ENCODE data around the gene IGSF11. TPM values are rescaled to one million over a fixed set of nuclear protein-coding genes. Genes with fewer than 3 reads are reported as not detected.

IGSF11 gene
- total RNA-seq, 1 experiment from 2014 or later, result 0.66 TPM

- POLR2A ChIA-PET (ENCODE audit: unreplicated experiment), result no interaction called here
- CTCF ChIA-PET, result no interaction called here
- ATAC-seq, result no peak
Measured at GRCh38 chr3:118981494-118982134, 53.0 kb downstream of the IGSF11 start.

GRCh38 chr3:118980832-118981231 lies 53.8 kb downstream of the IGSF11 start:
- Histone ChIP-seq H3K9me2 (replicated peaks; ENCODE audit: low read length) (no peaks in the 10 kb centered on the region), H3K36me3 (ENCODE audit: low read depth, low read length) (no peaks in the 10 kb centered on the region), H3K4me3 (ENCODE audit: low read length) (no peak overlapping the region), H3K4me2 (ENCODE audit: low read length) (no peak overlapping the region), H3K27me3 (ENCODE audit: low read length) (peaks cover 79% of the 10 kb centered on the region), H4K20me1 (ENCODE audit: low read length) (no peaks in the 10 kb centered on the region), H3K79me2 (ENCODE audit: low read length) (no peaks in the 10 kb centered on the region), H3K9ac (ENCODE audit: low read length) (no peak overlapping the region), H3K9me3 (ENCODE audit: low read length) (no peaks in the 10 kb centered on the region), H3F3A (ENCODE audit: low read length, unreplicated experiment) (no peaks in the 10 kb centered on the region), H3K27ac (ENCODE audit: low read length) (no peak overlapping the region), H3K4me1 (ENCODE audit: insufficient read depth, low read length) (no peaks in the 10 kb centered on the region), H2AFZ (ENCODE audit: low read length) (no peak overlapping the region)
- DNase-seq, result no peak
- TF ChIP-seq EZH2phosphoT487 (IDR thresholded peaks at IDR 0.05; ENCODE audit: borderline replicate concordance, low read length), result no peak
- CTCF ChIA-PET, result no interaction called here
- POLR2A ChIA-PET (ENCODE audit: unreplicated experiment), result no interaction called here
- no peak for ATAC-seq
- no TSS peak for BruUV-seq (replicated peaks)
- intact Hi-C loops (cut with micrococcal nuclease), result no loop called here

More at GRCh38 chr3:118981494-118982134, 53.0 kb downstream of the IGSF11 start:
- Histone ChIP-seq H3K4me3 (ENCODE audit: low read length) (no peak overlapping the region), H3K9ac (ENCODE audit: low read length) (no peak overlapping the region), H3K27me3 (ENCODE audit: low read length) (peaks cover 83% of the 10 kb centered on the region), H3K4me2 (ENCODE audit: low read length) (no peak overlapping the region), H3K79me2 (ENCODE audit: low read length) (no peaks in the 10 kb centered on the region), H3F3A (ENCODE audit: low read length, unreplicated experiment) (no peaks in the 10 kb centered on the region), H3K36me3 (ENCODE audit: low read depth, low read length) (no peaks in the 10 kb centered on the region), H3K4me1 (ENCODE audit: insufficient read depth, low read length) (no peaks in the 10 kb centered on the region), H2AFZ (ENCODE audit: low read length) (no peak overlapping the region), H3K27ac (ENCODE audit: low read length) (no peak overlapping the region), H4K20me1 (ENCODE audit: low read length) (no peaks in the 10 kb centered on the region), H3K9me2 (replicated peaks; ENCODE audit: low read length) (no peaks in the 10 kb centered on the region), H3K9me3 (ENCODE audit: low read length) (no peaks in the 10 kb centered on the region)
- BruUV-seq (replicated peaks), result no TSS peak
- intact Hi-C loops (cut with micrococcal nuclease), result no loop called here
- TF ChIP-seq EZH2phosphoT487 (IDR thresholded peaks at IDR 0.05; ENCODE audit: borderline replicate concordance, low read length) (no peak), EZH2 (IDR thresholded peaks at IDR 0.05; ENCODE audit: low read length, unreplicated experiment) (no peak), CTCF (conservative IDR thresholded peaks at IDR 0.05; ENCODE audit: low read depth, low read length) (no peak)
- no peak for DNase-seq

GRCh38 chr3:118978393-118978758 lies 56.3 kb downstream of the IGSF11 start:
- Histone ChIP-seq H3K27me3 (ENCODE audit: low read length) (peaks cover 69% of the 10 kb centered on the region), H3F3A (ENCODE audit: low read length, unreplicated experiment) (no peaks in the 10 kb centered on the region), H3K79me2 (ENCODE audit: low read length) (no peaks in the 10 kb centered on the region), H3K4me3 (ENCODE audit: low read length) (no peak overlapping the region), H2AFZ (ENCODE audit: low read length) (no peak overlapping the region), H3K36me3 (ENCODE audit: low read depth, low read length) (no peaks in the 10 kb centered on the region), H4K20me1 (ENCODE audit: low read length) (no peaks in the 10 kb centered on the region), H3K9ac (ENCODE audit: low read length) (no peak overlapping the region), H3K4me2 (ENCODE audit: low read length) (no peak overlapping the region), H3K9me3 (ENCODE audit: low read length) (no peaks in the 10 kb centered on the region), H3K9me2 (replicated peaks; ENCODE audit: low read length) (no peaks in the 10 kb centered on the region), H3K4me1 (ENCODE audit: insufficient read depth, low read length) (no peaks in the 10 kb centered on the region), H3K27ac (ENCODE audit: low read length) (no peak overlapping the region)
- ChIA-PET CTCF (no interaction called here), POLR2A (ENCODE audit: unreplicated experiment) (no interaction called here)
- no peak for TF ChIP-seq EZH2 (IDR thresholded peaks at IDR 0.05; ENCODE audit: low read length, unreplicated experiment)
- TF ChIP-seq EZH2phosphoT487 (IDR thresholded peaks at IDR 0.05; ENCODE audit: borderline replicate concordance, low read length), result no peak
- TF ChIP-seq CTCF (conservative IDR thresholded peaks at IDR 0.05; ENCODE audit: low read depth, low read length), result no peak
- ATAC-seq (no peak), DNase-seq (no peak)
- no TSS peak for BruUV-seq (replicated peaks)
- intact Hi-C loops (cut with micrococcal nuclease), result no loop called here
